GM12891 (cell line): ENCODE data around the gene TRIM59.

ENCODE experiments used
- POLR2A ChIP-seq: IDR thresholded peaks from 2 replicates; pipeline ENCODE4 v1.6.1; 2011; ENCODE audit warnings: low read depth, low read length, control low read depth
- POLR2AphosphoS5 ChIP-seq: IDR thresholded peaks from 2 replicates; pipeline ENCODE4 v1.6.1; 2011; ENCODE audit warnings: low read depth, low read length, control low read depth
- POU2F2 ChIP-seq: IDR thresholded peaks from 2 replicates; pipeline ENCODE4 v1.6.1; 2011; ENCODE audit warnings: low read depth, mild to moderate bottlenecking, control low read depth, low read length, moderate library complexity
- SPI1 ChIP-seq: IDR thresholded peaks from 2 replicates; pipeline ENCODE4 v1.6.1; 2011; ENCODE audit warnings: low read depth, low read length, control low read depth
- TAF1 ChIP-seq: IDR thresholded peaks from 2 replicates; pipeline ENCODE4 v1.6.1; 2011; ENCODE audit warnings: low read depth, low read length, control low read depth

- TF ChIP-seq SPI1 (no peak), TAF1 (no peak), POLR2A (no peak), POLR2AphosphoS5 (no peak), POU2F2 (no peak)
These were observed 8.9 kb downstream of the TRIM59 start for GRCh38 chr3:160440687-160441086.
